PC-3 (cell line): Measurements from ENCODE around the gene AGAP3. TPM values are rescaled to one million over a fixed set of nuclear protein-coding genes. Genes with fewer than 3 reads are reported as not detected.

Experiments used
- ATAC-seq: fragments of 200-7000 bp; cut with Tn5 transposase; 2 replicates; pipeline ENCODE4 v1.9.1; 2020; ENCODE audit warnings: mild to moderate bottlenecking, moderate library complexity
- BruUV-seq: library from RNA; stranded (reverse); fragments of 400-500 nt; replicated peaks from 2 replicates; lab custom pipeline; 2021; lab: Mats Ljungman, UMichigan
- CTCF ChIA-PET: fragments of 300-600 bp; sonication (Branson Sonifier 250); formaldehyde crosslinking; loops from one replicate; lab custom pipeline; 2022; ENCODE audit warnings: antibody characterized with exemption; lab: Charles Lee
- POLR2A ChIA-PET: fragments of 300-600 bp; sonication (Branson Sonifier 250); formaldehyde crosslinking; loops from one replicate; lab custom pipeline; 2022; ENCODE audit warnings: antibody characterized with exemption; ENCODE audit not compliant: unreplicated experiment; lab: Charles Lee
- DNase-seq: peaks from one replicate; pipeline ENCODE4 v3.0.0-alpha.2; 2015
- H2AFZ ChIP-seq: fragments of 300-600 bp; sonication (generic); 2 replicates; pipeline ENCODE4 v1.6.0; 2016; ENCODE audit warnings: antibody characterized with exemption, low read length
- H3F3A ChIP-seq: fragments of 300-600 bp; sonication (generic); one replicate; pipeline ENCODE4 v1.6.0; 2017; ENCODE audit warnings: antibody characterized with exemption, low read length, control low read depth, mild to moderate bottlenecking; ENCODE audit not compliant: unreplicated experiment
- H3K27ac ChIP-seq: fragments of 300-600 bp; sonication (generic); 2 replicates; pipeline ENCODE4 v1.5.1; 2016; ENCODE audit warnings: mild to moderate bottlenecking, low read length
- H3K27me3 ChIP-seq: fragments of 300-600 bp; sonication (generic); 2 replicates; pipeline ENCODE4 v1.6.1; 2016; ENCODE audit warnings: low read length, mixed read lengths
- H3K36me3 ChIP-seq: fragments of 300-600 bp; sonication (generic); 2 replicates; pipeline ENCODE4 v1.6.1; 2016; ENCODE audit warnings: low read depth, mixed run types, low read length, mixed read lengths
- H3K4me1 ChIP-seq: fragments of 300-600 bp; sonication (generic); 2 replicates; pipeline ENCODE4 v1.5.1; 2016; ENCODE audit warnings: low read length; ENCODE audit not compliant: insufficient read depth
- H3K4me2 ChIP-seq: fragments of 300-600 bp; sonication (generic); 2 replicates; pipeline ENCODE4 v1.6.0; 2016; ENCODE audit warnings: low read length
- H3K4me3 ChIP-seq: fragments of 300-600 bp; sonication (generic); 2 replicates; pipeline ENCODE4 v1.5.1; 2016; ENCODE audit warnings: mild to moderate bottlenecking, low read length, mixed read lengths
- H3K79me2 ChIP-seq: fragments of 300-600 bp; sonication (generic); 2 replicates; pipeline ENCODE4 v1.6.1; 2017; ENCODE audit warnings: low read length, mixed read lengths
- H3K9ac ChIP-seq: fragments of 300-600 bp; sonication (generic); 2 replicates; pipeline ENCODE4 v1.6.0; 2016; ENCODE audit warnings: mild to moderate bottlenecking, low read length
- H3K9me2 ChIP-seq: fragments of 300-600 bp; sonication (generic); replicated peaks from 2 replicates; pipeline ENCODE4 v1.6.1; 2016; ENCODE audit warnings: mixed run types, low read length, mixed read lengths
- H3K9me3 ChIP-seq: fragments of 300-600 bp; sonication (generic); 2 replicates; pipeline ENCODE4 v1.6.1; 2016; ENCODE audit warnings: low read length, mixed read lengths
- H4K20me1 ChIP-seq: fragments of 300-600 bp; sonication (generic); 2 replicates; pipeline ENCODE4 v1.6.1; 2016; ENCODE audit warnings: low read length, mixed read lengths
- EZH2 ChIP-seq: fragments of 300-600 bp; sonication (generic); IDR thresholded peaks from one replicate; pipeline ENCODE4 v1.6.1; 2017; ENCODE audit warnings: antibody characterized with exemption, mild to moderate bottlenecking, low read length; ENCODE audit not compliant: unreplicated experiment
- EZH2phosphoT487 ChIP-seq: fragments of 300-600 bp; sonication (generic); IDR thresholded peaks from 2 replicates; pipeline ENCODE4 v1.6.1; 2018; ENCODE audit warnings: mild to moderate bottlenecking, antibody characterized with exemption, low read length, borderline replicate concordance
- intact Hi-C: fragments of 100-400 bp; cut with micrococcal nuclease; formaldehyde crosslinking; loops from 2 replicates; pipeline ENCODE4 v1.9.0; 2023
- total RNA-seq: library from RNA; depleted of rRNA; stranded (reverse); fragments of >200 nt; gene quantifications from 2 replicates; pipeline ENCODE4 v1.2.3, GENCODE V29; 2014
- TF ChIP-seq, protein P1 (sequence below): fragments of 300-600 bp; sonication (generic); conservative IDR thresholded peaks from 2 replicates; pipeline ENCODE4 v1.5.1; 2017; ENCODE audit warnings: antibody characterized with exemption, low read depth, mild to moderate bottlenecking, low read length

The AGAP3 gene
- total RNA-seq, 1 experiment from 2014 or later, result 53.5 TPM

DNA sequence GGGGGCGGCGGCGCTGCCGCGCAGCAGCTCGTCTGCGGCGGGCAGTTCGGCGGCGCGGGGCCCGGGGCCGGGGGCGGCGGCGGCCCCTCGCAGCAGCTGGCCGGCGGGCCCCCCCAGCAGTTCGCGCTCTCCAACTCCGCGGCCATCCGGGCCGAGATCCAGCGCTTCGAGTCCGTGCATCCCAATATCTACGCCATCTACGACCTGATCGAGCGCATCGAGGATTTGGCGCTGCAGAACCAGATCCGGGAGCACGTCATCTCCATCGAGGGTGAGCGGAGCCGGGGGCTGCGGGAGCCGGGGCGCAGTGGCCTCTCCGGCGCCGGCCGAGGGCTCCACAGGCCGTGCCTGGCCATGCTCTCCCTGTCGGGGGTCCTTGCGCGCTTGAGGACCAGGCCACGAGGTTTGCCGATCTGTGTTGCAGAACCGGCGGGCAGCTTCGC is 548 bp downstream of the AGAP3 start:
- Histone ChIP-seq H2AFZ (peak overlapping the region; percentile 82), H3K4me1 (peaks cover 46% of the 10 kb centered on the region), H4K20me1 (peaks cover 11% of the 10 kb centered on the region; the same call in 1 of the 2 replicates), H3K9me2 (no peaks in the 10 kb centered on the region), H3K79me2 (peaks cover 64% of the 10 kb centered on the region), H3K9ac (peak overlapping the region; percentile 87), H3K27ac (peak overlapping the region; percentile 36), H3K27me3 (no peaks in the 10 kb centered on the region), H3K4me2 (peak overlapping the region; percentile 100), H3F3A (no peaks in the 10 kb centered on the region), H3K9me3 (no peaks in the 10 kb centered on the region), H3K4me3 (peak overlapping the region; percentile 99), H3K36me3 (no peaks in the 10 kb centered on the region; the same call in 1 of the 2 replicates)
- BruUV-seq, result no TSS peak
- intact Hi-C loops, result loop anchor here (1.0 kb wide), 1 partner anchor 29 kb away; no protein-coding TSS in a partner anchor
- DNase-seq (peak; percentile 30), ATAC-seq (0 out of 2 replicates have a peak, but pooled peaks have one; percentile 0)
- TF ChIP-seq, protein P1, sequence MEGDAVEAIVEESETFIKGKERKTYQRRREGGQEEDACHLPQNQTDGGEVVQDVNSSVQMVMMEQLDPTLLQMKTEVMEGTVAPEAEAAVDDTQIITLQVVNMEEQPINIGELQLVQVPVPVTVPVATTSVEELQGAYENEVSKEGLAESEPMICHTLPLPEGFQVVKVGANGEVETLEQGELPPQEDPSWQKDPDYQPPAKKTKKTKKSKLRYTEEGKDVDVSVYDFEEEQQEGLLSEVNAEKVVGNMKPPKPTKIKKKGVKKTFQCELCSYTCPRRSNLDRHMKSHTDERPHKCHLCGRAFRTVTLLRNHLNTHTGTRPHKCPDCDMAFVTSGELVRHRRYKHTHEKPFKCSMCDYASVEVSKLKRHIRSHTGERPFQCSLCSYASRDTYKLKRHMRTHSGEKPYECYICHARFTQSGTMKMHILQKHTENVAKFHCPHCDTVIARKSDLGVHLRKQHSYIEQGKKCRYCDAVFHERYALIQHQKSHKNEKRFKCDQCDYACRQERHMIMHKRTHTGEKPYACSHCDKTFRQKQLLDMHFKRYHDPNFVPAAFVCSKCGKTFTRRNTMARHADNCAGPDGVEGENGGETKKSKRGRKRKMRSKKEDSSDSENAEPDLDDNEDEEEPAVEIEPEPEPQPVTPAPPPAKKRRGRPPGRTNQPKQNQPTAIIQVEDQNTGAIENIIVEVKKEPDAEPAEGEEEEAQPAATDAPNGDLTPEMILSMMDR, result no peak
- TF ChIP-seq EZH2 (no peak), EZH2phosphoT487 (no peak)
- ChIA-PET POLR2A (no interaction called here), CTCF (no interaction called here)

DNA sequence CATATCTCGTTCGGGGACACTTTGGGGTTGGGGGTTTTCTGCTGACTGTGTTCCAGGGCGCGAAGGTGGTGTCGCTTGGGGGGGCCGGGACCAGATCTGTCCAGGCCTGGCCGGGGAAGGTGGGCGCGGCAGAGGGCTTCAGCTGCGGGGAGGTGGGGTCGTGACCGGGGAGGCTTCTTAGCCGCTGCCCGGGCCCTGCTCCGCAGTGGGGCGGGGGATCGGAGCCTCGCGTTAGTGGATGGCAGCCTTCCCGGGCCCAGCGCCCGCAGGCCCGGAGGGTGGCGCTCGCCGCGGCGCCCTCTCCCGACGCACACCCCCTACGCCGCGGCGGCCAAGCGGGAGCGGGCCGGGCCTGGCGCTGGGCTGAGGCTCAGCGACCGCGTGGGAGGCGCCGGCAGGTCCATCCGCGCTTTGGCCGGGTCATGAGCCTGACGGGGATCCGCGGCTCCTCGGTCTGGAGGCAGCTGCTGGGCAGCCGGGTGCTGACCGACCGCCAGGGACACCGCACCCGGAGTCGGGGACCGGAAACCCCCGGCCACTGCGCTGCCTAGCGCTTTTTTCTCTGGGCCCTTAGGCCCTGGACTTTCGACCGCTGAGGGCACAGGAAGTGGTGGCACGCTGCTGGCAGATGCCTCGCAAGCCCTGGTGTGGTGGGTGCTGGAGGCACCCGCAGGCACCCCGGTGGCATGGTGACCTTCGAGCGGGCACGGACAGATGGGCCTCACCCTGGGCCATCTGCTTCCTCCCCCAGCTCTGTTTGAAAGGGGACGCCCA is 1.2 kb downstream of the AGAP3 start:
- H3K79me2 ChIP-seq, result peaks cover 64% of the 10 kb centered on the region
- no peaks in the 10 kb centered on the region; the same call in 1 of the 2 replicates for H3K36me3 ChIP-seq
- H4K20me1 ChIP-seq, result peaks cover 17% of the 10 kb centered on the region
- TF ChIP-seq, protein P1, result peak; percentile 36; the same call in 1 of the 2 replicates
- no peak for TF ChIP-seq EZH2
- BruUV-seq, result no TSS peak
- no peaks in the 10 kb centered on the region for H3K9me3 ChIP-seq
- ChIA-PET CTCF (no interaction called here), POLR2A (no interaction called here)
- H3K4me1 ChIP-seq, result peaks cover 40% of the 10 kb centered on the region
- ATAC-seq (peak; percentile 7), DNase-seq (peak; percentile 51)
- peak overlapping the region; percentile 100 for H3K4me2 ChIP-seq
- H2AFZ ChIP-seq, result peak overlapping the region; percentile 82
- intact Hi-C loops, result no loop called here
- H3K27me3 ChIP-seq, result no peaks in the 10 kb centered on the region
- H3K9me2 ChIP-seq, result no peaks in the 10 kb centered on the region
- no peaks in the 10 kb centered on the region for H3F3A ChIP-seq
- peak overlapping the region; percentile 87 for H3K9ac ChIP-seq
- H3K27ac ChIP-seq, result peak overlapping the region; percentile 42
- peak overlapping the region; percentile 99 for H3K4me3 ChIP-seq
